ENCODE data around the gene SRBD1. TPM values are rescaled to one million over a fixed set of nuclear protein-coding genes. Genes with fewer than 3 reads are reported as not detected.

The SRBD1 gene
- total and polyA plus RNA-seq, 2 experiments from 2014 or later = 10.6 to 13.7 TPM

- Histone ChIP-seq H3K4me1 (ENCODE audit: low read depth) (no peaks in the 10 kb centered on the region), H3K27ac (no peak overlapping the region), H3K4me3 (no peak overlapping the region), H3K27me3 (no peaks in the 10 kb centered on the region), H3K36me3 (peaks cover 9% of the 10 kb centered on the region), H3K9me3 (ENCODE audit: low read depth) (no peaks in the 10 kb centered on the region)
- TF ChIP-seq CTCF (IDR thresholded peaks at IDR 0.05; ENCODE audit: low read depth, low read length) = no peak
- no peak for DNase-seq (ENCODE audit: low read depth in 1 of 2, low spot score in 1 of 2)
Observed at GRCh38 chr2:45543257-45543656, 67.8 kb downstream of the SRBD1 start.

- no peak overlapping the region for H3K27ac ChIP-seq
- H3K9me3 ChIP-seq (ENCODE audit: low read depth) = no peaks in the 10 kb centered on the region
- no peak for DNase-seq (ENCODE audit: low read depth in 1 of 2, low spot score in 1 of 2)
- no peak overlapping the region for H3K4me3 ChIP-seq
- no peaks in the 10 kb centered on the region for H3K27me3 ChIP-seq
- no peak for TF ChIP-seq CTCF (IDR thresholded peaks at IDR 0.05; ENCODE audit: low read depth, low read length)
- peaks cover 9% of the 10 kb centered on the region for H3K36me3 ChIP-seq
- no peaks in the 10 kb centered on the region for H3K4me1 ChIP-seq (ENCODE audit: low read depth)
Observed at GRCh38 chr2:45542013-45542412, 69.1 kb downstream of the SRBD1 start.

GRCh38 chr2:45541450-45541849 is 69.6 kb downstream of the SRBD1 start:
- peaks cover 9% of the 10 kb centered on the region for H3K36me3 ChIP-seq
- no peak for TF ChIP-seq CTCF (IDR thresholded peaks at IDR 0.05; ENCODE audit: low read depth, low read length)
- no peak overlapping the region for H3K4me3 ChIP-seq

GRCh38 chr2:45540942-45541341 is 70.1 kb downstream of the SRBD1 start:
- no peak for DNase-seq (ENCODE audit: low read depth in 1 of 2, low spot score in 1 of 2)
- H3K27ac ChIP-seq = no peak overlapping the region
- no peaks in the 10 kb centered on the region for H3K4me1 ChIP-seq (ENCODE audit: low read depth)
- H3K4me3 ChIP-seq = no peak overlapping the region
- no peaks in the 10 kb centered on the region for H3K27me3 ChIP-seq
- TF ChIP-seq CTCF (IDR thresholded peaks at IDR 0.05; ENCODE audit: low read depth, low read length) = no peak
- peaks cover 9% of the 10 kb centered on the region for H3K36me3 ChIP-seq
- no peaks in the 10 kb centered on the region for H3K9me3 ChIP-seq (ENCODE audit: low read depth)

More at GRCh38 chr2:45541450-45541849, 69.6 kb downstream of the SRBD1 start:
- no peak for DNase-seq (ENCODE audit: low read depth in 1 of 2, low spot score in 1 of 2)
- Histone ChIP-seq H3K9me3 (ENCODE audit: low read depth) (no peaks in the 10 kb centered on the region), H3K4me1 (ENCODE audit: low read depth) (no peaks in the 10 kb centered on the region), H3K27me3 (no peaks in the 10 kb centered on the region), H3K27ac (no peak overlapping the region)

- Histone ChIP-seq H3K27ac (no peak overlapping the region), H3K4me1 (ENCODE audit: low read depth) (no peaks in the 10 kb centered on the region), H3K4me3 (no peak overlapping the region), H3K36me3 (no peaks in the 10 kb centered on the region), H3K27me3 (no peaks in the 10 kb centered on the region), H3K9me3 (ENCODE audit: low read depth) (no peaks in the 10 kb centered on the region)
- no peak for TF ChIP-seq CTCF (IDR thresholded peaks at IDR 0.05; ENCODE audit: low read depth, low read length)
- no peak for DNase-seq (ENCODE audit: low read depth in 1 of 2, low spot score in 1 of 2)
Observed at GRCh38 chr2:45533771-45534170, 77.3 kb downstream of the SRBD1 start.

- no peak overlapping the region for H3K4me3 ChIP-seq
- H3K4me1 ChIP-seq (ENCODE audit: low read depth) = no peaks in the 10 kb centered on the region
- TF ChIP-seq CTCF (IDR thresholded peaks at IDR 0.05; ENCODE audit: low read depth, low read length) = no peak
- H3K9me3 ChIP-seq (ENCODE audit: low read depth) = no peaks in the 10 kb centered on the region
- no peaks in the 10 kb centered on the region for H3K36me3 ChIP-seq
- no peak overlapping the region for H3K27ac ChIP-seq
- no peaks in the 10 kb centered on the region for H3K27me3 ChIP-seq
- DNase-seq (ENCODE audit: low read depth in 1 of 2, low spot score in 1 of 2) = no peak
Observed at GRCh38 chr2:45532181-45532580, 78.9 kb downstream of the SRBD1 start.
